Measurements from ENCODE around the gene GEN1.

DNA sequence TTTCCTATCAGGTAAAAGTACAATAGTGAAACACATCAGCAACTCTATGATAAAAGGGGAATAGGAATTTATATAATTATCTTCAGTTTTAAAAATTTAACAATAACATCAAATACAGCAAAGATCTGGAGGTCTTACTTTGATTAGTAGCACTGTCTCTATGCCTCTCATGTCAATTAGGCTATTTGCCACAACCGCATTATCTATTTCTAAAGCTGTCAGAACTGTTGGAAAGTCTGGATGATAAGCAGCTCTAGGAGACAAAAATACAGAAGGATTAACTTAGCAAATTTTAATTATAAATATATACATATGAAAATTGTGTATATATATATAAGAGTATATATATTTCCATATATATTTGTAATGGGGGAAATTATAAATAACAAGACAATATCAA lies 45.4 kb upstream of the GEN1 start:
- TF ChIP-seq POLR2A (IDR thresholded peaks at IDR 0.05; ENCODE audit: low read length), result no peak
- TF ChIP-seq GATA1 (IDR thresholded peaks at IDR 0.05; ENCODE audit: low read depth, low read length), result no peak
